ENCODE results near the gene PP2D1.
A peak's percentile ranks its signal among the peaks of the same experiment; 100 is the strongest.
"Not testable (repeated sequence)": the region's sequence is repeated elsewhere in the genome, so short reads cannot be mapped to it uniquely, and the experiment has no call there.

PP2D1 gene

GRCh38 chr3:19967208-19967607, 44.9 kb downstream of the PP2D1 start:
- TF ChIP-seq CTCF (conservative IDR thresholded peaks at IDR 0.05; ENCODE audit: low read depth, low read length): no peak
- no peak for DNase-seq (ENCODE audit: low read depth)
- no peak overlapping the region for H3K4me3 ChIP-seq (ENCODE audit: low read length)

- H3K4me3 ChIP-seq (ENCODE audit: low read length): no peak overlapping the region
- no peak for DNase-seq (ENCODE audit: low read depth)
- TF ChIP-seq CTCF (conservative IDR thresholded peaks at IDR 0.05; ENCODE audit: low read depth, low read length): no peak
Observed at GRCh38 chr3:19961960-19962359, 50.1 kb downstream of the PP2D1 start.

GRCh38 chr3:19960696-19961095, 51.4 kb downstream of the PP2D1 start:
- no peak for TF ChIP-seq CTCF (conservative IDR thresholded peaks at IDR 0.05; ENCODE audit: low read depth, low read length)
- DNase-seq (ENCODE audit: low read depth): no peak
- no peak overlapping the region for H3K4me3 ChIP-seq (ENCODE audit: low read length)

GRCh38 chr3:19959505-19959904, 52.6 kb downstream of the PP2D1 start:
- TF ChIP-seq CTCF (conservative IDR thresholded peaks at IDR 0.05; ENCODE audit: low read depth, low read length): no peak
- DNase-seq (ENCODE audit: low read depth): no peak
- no peak overlapping the region for H3K4me3 ChIP-seq (ENCODE audit: low read length)

- not testable (repeated sequence) for H3K4me3 ChIP-seq (ENCODE audit: low read length); DNase-seq (ENCODE audit: low read depth)
Observed at GRCh38 chr3:19957354-19957753, 54.7 kb downstream of the PP2D1 start.

- no peak overlapping the region for H3K4me3 ChIP-seq (ENCODE audit: low read length)
- no peak for TF ChIP-seq CTCF (conservative IDR thresholded peaks at IDR 0.05; ENCODE audit: low read depth, low read length)
- no peak for DNase-seq (ENCODE audit: low read depth)
Observed at GRCh38 chr3:19954676-19955075, 57.4 kb downstream of the PP2D1 start.

GRCh38 chr3:19950316-19950715, 61.7 kb downstream of the PP2D1 start:
- TF ChIP-seq CTCF (conservative IDR thresholded peaks at IDR 0.05; ENCODE audit: low read depth, low read length): no peak
- DNase-seq (ENCODE audit: low read depth): no peak
- H3K4me3 ChIP-seq (ENCODE audit: low read length): no peak overlapping the region

GRCh38 chr3:19948226-19948591, 63.9 kb downstream of the PP2D1 start:
- peak overlapping the region; percentile 94 for H3K4me3 ChIP-seq (ENCODE audit: low read length)
- no peak for TF ChIP-seq CTCF (conservative IDR thresholded peaks at IDR 0.05; ENCODE audit: low read depth, low read length)
- DNase-seq (ENCODE audit: low read depth): no peak
